HCT116 (cell line): ENCODE results near the gene WNT16. TPM values are rescaled to one million over a fixed set of nuclear protein-coding genes. Genes with fewer than 3 reads are reported as not detected.

Experiments
- ATAC-seq: fragments of 200-7000 bp; cut with Tn5 transposase; 2 replicates; pipeline ENCODE4 v1.9.1; 2020; ENCODE audit warnings: mild to moderate bottlenecking, moderate library complexity
- BruUV-seq: library from RNA; stranded (reverse); fragments of 400-500 nt; replicated peaks from 2 replicates; lab custom pipeline; 2021; lab: Mats Ljungman, UMichigan
- CTCF ChIA-PET: fragments of 300-600 bp; sonication (Branson Sonifier 250); formaldehyde crosslinking; loops from one replicate; lab custom pipeline; 2021; ENCODE audit warnings: antibody characterized with exemption; lab: Charles Lee
- POLR2A ChIA-PET: fragments of 300-600, 350-600 bp; sonication (Branson Sonifier 250); formaldehyde crosslinking; loops from one replicate; lab custom pipeline; 2021; ENCODE audit warnings: antibody characterized with exemption; lab: Charles Lee
- RAD21 ChIA-PET, 2 experiments: fragments of 300-600 bp; sonication (Branson Sonifier 250); formaldehyde crosslinking; loops; one replicate each; lab custom pipeline; 2023; ENCODE audit warnings: low total read pairs in 2 of 2; ENCODE audit not compliant: uncharacterized antibody in 2 of 2, unreplicated experiment in 2 of 2, low non-redundant PET in 1 of 2; lab: Charles Lee
- DNase-seq: peaks from one replicate; pipeline ENCODE4 v3.0.0-alpha.2; 2010; ENCODE audit warnings: low read depth, low spot score
- H2AFZ ChIP-seq: fragments of 200-600 bp; shearing (Covaris generic), sonication (generic); 2 replicates; pipeline ENCODE4 v1.6.1; 2017; ENCODE audit warnings: low read depth, mixed run types, mixed read lengths, antibody characterized with exemption, low read length; ENCODE audit not compliant: poor library complexity, severe bottlenecking
- H3K27ac ChIP-seq: 2 replicates; pipeline ENCODE4 v1.5.1; 2012; ENCODE audit warnings: low read depth, low read length
- H3K27me3 ChIP-seq: fragments of 200-600 bp; sonication (generic); 2 replicates; pipeline ENCODE4 v1.6.1; 2016; ENCODE audit warnings: mixed run types, low read length, mixed read lengths; ENCODE audit not compliant: insufficient read depth
- H3K36me3 ChIP-seq, 2 experiments: fragments of 200-500 bp in 1 of 2; fragments of 200-600 bp in 1 of 2; sonication (Bioruptor generic) in 1 of 2; sonication (generic) in 1 of 2; 2 replicates each; pipeline versions ENCODE4 v1.5.1 to v1.6.1; 2014 to 2016; ENCODE audit warnings: low read length in 2 of 2, inconsistent platforms in 1 of 2, mixed read lengths in 1 of 2, mixed run types in 1 of 2; ENCODE audit not compliant: insufficient read depth in 2 of 2, control insufficient read depth in 1 of 2
- H3K4me1 ChIP-seq, 2 experiments: fragments of 200-600 bp in 1 of 2; sonication (generic) in 1 of 2; 2 replicates each; pipeline versions ENCODE4 v1.5.1 to v1.6.1; 2012 to 2017; ENCODE audit warnings: low read length in 2 of 2, inconsistent platforms in 1 of 2, mild to moderate bottlenecking in 1 of 2, mixed read lengths in 1 of 2, mixed run types in 1 of 2, moderate library complexity in 1 of 2; ENCODE audit not compliant: insufficient read depth in 2 of 2, control insufficient read depth in 1 of 2
- H3K4me2 ChIP-seq: fragments of 200-600 bp; sonication (generic); 2 replicates; pipeline ENCODE4 v1.6.1; 2017; ENCODE audit warnings: mixed run types, low read length, mixed read lengths
- H3K4me3 ChIP-seq, 2 experiments: fragments of 200-600 bp in 1 of 2; sonication (generic) in 1 of 2; replicated peaks in 1 of 2; 2 replicates each; pipeline ENCODE4 v1.5.1; 2011 to 2016; ENCODE audit warnings: low read length in 2 of 2, control low read depth in 1 of 2, low read depth in 1 of 2, mild to moderate bottlenecking in 1 of 2, mixed read lengths in 1 of 2, mixed run types in 1 of 2
- H3K79me2 ChIP-seq: fragments of 200-600 bp; sonication (generic); 2 replicates; pipeline ENCODE4 v1.6.1; 2017; ENCODE audit warnings: mild to moderate bottlenecking, mixed run types, low read length, moderate library complexity, mixed read lengths; ENCODE audit not compliant: insufficient read depth
- H3K9ac ChIP-seq: fragments of 200-600 bp; sonication (generic); 2 replicates; pipeline ENCODE4 v1.6.1; 2016; ENCODE audit warnings: low read length, mixed read lengths
- H3K9me2 ChIP-seq: fragments of 200-600 bp; sonication (generic), shearing (Covaris generic); 2 replicates; pipeline ENCODE4 v1.6.1; 2017; ENCODE audit warnings: mixed run types, mild to moderate bottlenecking, moderate library complexity; ENCODE audit not compliant: insufficient read depth
- H3K9me3 ChIP-seq, 2 experiments: fragments of 200-500 bp in 1 of 2; fragments of 200-600 bp in 1 of 2; sonication (Bioruptor generic) in 1 of 2; sonication (generic) in 1 of 2; 2 replicates each; pipeline ENCODE4 v1.6.1; 2014 to 2017; ENCODE audit warnings: low read length in 2 of 2, mixed read lengths in 2 of 2, inconsistent platforms in 1 of 2, low read depth in 1 of 2, mild to moderate bottlenecking in 1 of 2, mixed run types in 1 of 2, moderate library complexity in 1 of 2; ENCODE audit not compliant: control insufficient read depth in 1 of 2, insufficient read depth in 1 of 2
- H4K20me1 ChIP-seq: fragments of 200-600 bp; sonication (generic), shearing (Covaris generic); 2 replicates; pipeline ENCODE4 v1.6.1; 2017; ENCODE audit warnings: mixed run types, mild to moderate bottlenecking, moderate library complexity; ENCODE audit not compliant: insufficient read depth
- CTCF ChIP-seq, 3 experiments: fragments of 200-600 bp in 1 of 3; sonication (generic) in 1 of 3; IDR thresholded peaks in 2 of 3; conservative IDR thresholded peaks in 1 of 3; 2 replicates each; pipeline ENCODE4 v1.5.1; 2012 to 2017; ENCODE audit warnings: low read depth in 2 of 3, low read length in 2 of 3, antibody characterized with exemption in 1 of 3, borderline replicate concordance in 1 of 3, control low read depth in 1 of 3, mild to moderate bottlenecking in 1 of 3, mixed read lengths in 1 of 3, mixed run types in 1 of 3, moderate library complexity in 1 of 3; ENCODE audit not compliant: insufficient read depth in 1 of 3
- RAD21 ChIP-seq: IDR thresholded peaks from 2 replicates; pipeline ENCODE4 v1.6.1; 2012; ENCODE audit warnings: low read depth, mild to moderate bottlenecking
- SIN3A ChIP-seq: IDR thresholded peaks from 2 replicates; pipeline ENCODE4 v1.6.1; 2012; ENCODE audit warnings: low read depth
- SRF ChIP-seq: IDR thresholded peaks from 2 replicates; pipeline ENCODE4 v1.6.1; 2012; ENCODE audit warnings: low read depth
- TCF7L2 ChIP-seq: IDR thresholded peaks from 2 replicates; pipeline ENCODE4 v1.7.0; 2011; ENCODE audit warnings: borderline replicate concordance, inconsistent platforms; ENCODE audit not compliant: insufficient read depth, insufficient read length; ENCODE audit errors: extremely low read depth
- ZFX ChIP-seq: fragments of 450-650 bp; IDR thresholded peaks from 2 replicates; pipeline ENCODE4 v1.6.1; 2017
- intact Hi-C: fragments of 100-400 bp; cut with micrococcal nuclease; formaldehyde crosslinking; loops from 2 replicates; pipeline ENCODE4 v1.10.0; 2022
- total RNA-seq: library from RNA; stranded (reverse); gene quantifications from one replicate; pipeline ENCODE4 v1.2.1, GENCODE V29; 2021; ENCODE audit not compliant: unreplicated experiment

WNT16 gene
- total RNA-seq, 1 experiment from 2014 or later, result 152 TPM

- TF ChIP-seq ZFX (no peak), TCF7L2 (peak; percentile 93), SRF (peak; percentile 81)
Measured at GRCh38 chr7:121302214-121302745, 26.5 kb upstream of the WNT16 start (continued).

GRCh38 chr7:121303422-121304101 is 25.2 kb upstream of the WNT16 start:
- no TSS peak for BruUV-seq
- Histone ChIP-seq H3K36me3 (no peaks in the 10 kb centered on the region), H4K20me1 (no peaks in the 10 kb centered on the region), H3K4me3 (no peak overlapping the region), H3K4me1 (peaks cover 61 to 90% of the 10 kb centered on the region in 2 experiments), H3K9me3 (no peaks in the 10 kb centered on the region), H3K4me2 (peak overlapping the region; percentile 56), H3K27ac (peak overlapping the region; percentile 96), H3K9ac (peak overlapping the region; percentile 67), H3K79me2 (no peaks in the 10 kb centered on the region), H2AFZ (no peak overlapping the region), H3K9me2 (no peaks in the 10 kb centered on the region), H3K27me3 (no peaks in the 10 kb centered on the region)
- ChIA-PET POLR2A (no interaction called here), CTCF (interaction anchor here (1.0 kb wide), 1 partner anchor 175 kb away, joined by 4 read pairs; no protein-coding TSS in a partner anchor), RAD21 (no interaction called here)
- DNase-seq (no peak), ATAC-seq (no peak)
- TF ChIP-seq CTCF (IDR thresholded peaks at IDR 0.05 in 2 of 3, conservative IDR thresholded peaks at IDR 0.05 in 1 of 3; ENCODE audit: borderline replicate concordance in 1 of 3, insufficient read depth in 1 of 3, low read depth in 2 of 3, low read length in 2 of 3), result peak; percentile 23 to 51 (median 32); a peak in 5 of 6 replicates
- TF ChIP-seq RAD21, result peak; percentile 59
- TF ChIP-seq SIN3A, result no peak
- intact Hi-C loops, result loop anchor here (1.0 kb wide), 1 partner anchor 176 kb away; no protein-coding TSS in a partner anchor
